ENCODE results near the gene ASPRV1. TPM values are rescaled to one million over a fixed set of nuclear protein-coding genes. Genes with fewer than 3 reads are reported as not detected.

Gene ASPRV1
- total RNA-seq, 1 donor from 2014 or later: 1.7 TPM

- H3K9me3 Mint-ChIP-seq: no peaks in the 10 kb centered on the region
- DNase-seq (ENCODE audit: low read depth, low spot score): no peak
- no peak for TF ChIP-seq CTCF (conservative IDR thresholded peaks at IDR 0.05)
- no peaks in the 10 kb centered on the region for H3K36me3 Mint-ChIP-seq (ENCODE audit: low read depth)
- no peaks in the 10 kb centered on the region for H3K4me1 Mint-ChIP-seq
- H3K27me3 Mint-ChIP-seq (ENCODE audit: low read depth): peaks cover 15% of the 10 kb centered on the region
- H3K27ac Mint-ChIP-seq (ENCODE audit: unreplicated experiment): no peak overlapping the region
- H3K4me3 Mint-ChIP-seq: no peak overlapping the region
Measured at GRCh38 chr2:69958480-69958879, 3.0 kb downstream of the ASPRV1 start.

- no peak overlapping the region for H3K4me3 Mint-ChIP-seq
- peaks cover 15% of the 10 kb centered on the region for H3K27me3 Mint-ChIP-seq (ENCODE audit: low read depth)
- no peaks in the 10 kb centered on the region for H3K36me3 Mint-ChIP-seq (ENCODE audit: low read depth)
- H3K9me3 Mint-ChIP-seq: no peaks in the 10 kb centered on the region
- H3K4me1 Mint-ChIP-seq: no peaks in the 10 kb centered on the region
- H3K27ac Mint-ChIP-seq (ENCODE audit: unreplicated experiment): peak overlapping the region; percentile 35
- no peak for TF ChIP-seq CTCF (conservative IDR thresholded peaks at IDR 0.05)
- no peak for DNase-seq (ENCODE audit: low read depth, low spot score)
Measured at GRCh38 chr2:69957965-69958364, 3.5 kb downstream of the ASPRV1 start.

- no peak for DNase-seq (ENCODE audit: low read depth, low spot score)
- no peak for TF ChIP-seq CTCF (conservative IDR thresholded peaks at IDR 0.05)
- H3K4me1 Mint-ChIP-seq: no peaks in the 10 kb centered on the region
- H3K27ac Mint-ChIP-seq (ENCODE audit: unreplicated experiment): no peak overlapping the region
- H3K4me3 Mint-ChIP-seq: no peak overlapping the region
- H3K27me3 Mint-ChIP-seq (ENCODE audit: low read depth): peaks cover 15% of the 10 kb centered on the region
- no peaks in the 10 kb centered on the region for H3K9me3 Mint-ChIP-seq
- no peaks in the 10 kb centered on the region for H3K36me3 Mint-ChIP-seq (ENCODE audit: low read depth)
Measured at GRCh38 chr2:69956475-69956979, 4.9 kb downstream of the ASPRV1 start.

GRCh38 chr2:69955029-69955428 is 6.4 kb downstream of the ASPRV1 start:
- no peak overlapping the region for H3K4me3 Mint-ChIP-seq
- no peaks in the 10 kb centered on the region for H3K36me3 Mint-ChIP-seq (ENCODE audit: low read depth)
- DNase-seq (ENCODE audit: low read depth, low spot score): no peak
- TF ChIP-seq CTCF (conservative IDR thresholded peaks at IDR 0.05): no peak
- H3K27me3 Mint-ChIP-seq (ENCODE audit: low read depth): peaks cover 15% of the 10 kb centered on the region
- no peaks in the 10 kb centered on the region for H3K4me1 Mint-ChIP-seq
- no peak overlapping the region for H3K27ac Mint-ChIP-seq (ENCODE audit: unreplicated experiment)
- no peaks in the 10 kb centered on the region for H3K9me3 Mint-ChIP-seq

- H3K36me3 Mint-ChIP-seq (ENCODE audit: low read depth): no peaks in the 10 kb centered on the region
- no peaks in the 10 kb centered on the region for H3K4me1 Mint-ChIP-seq
- no peak for TF ChIP-seq CTCF (conservative IDR thresholded peaks at IDR 0.05)
- no peak overlapping the region for H3K27ac Mint-ChIP-seq (ENCODE audit: unreplicated experiment)
- no peaks in the 10 kb centered on the region for H3K9me3 Mint-ChIP-seq
- DNase-seq (ENCODE audit: low read depth, low spot score): no peak
- H3K4me3 Mint-ChIP-seq: no peak overlapping the region
- peaks cover 15% of the 10 kb centered on the region for H3K27me3 Mint-ChIP-seq (ENCODE audit: low read depth)
Measured at GRCh38 chr2:69954084-69954483, 7.3 kb downstream of the ASPRV1 start.

All from neural crest cell (in vitro differentiated cells).